ENCODE measurements around the gene RNF149. TPM values are rescaled to one million over a fixed set of nuclear protein-coding genes. Genes with fewer than 3 reads are reported as not detected.
"Not testable (repeated sequence)": the region's sequence is repeated elsewhere in the genome, so short reads cannot be mapped to it uniquely, and the experiment has no call there.

The RNF149 gene
- polyA plus RNA-seq, 6 donors from 2014 or later = 13.2 to 27.1 (median 18.3) TPM

GRCh38 chr2:101325425-101325824 lies 16.9 kb upstream of the RNF149 start:
- Mint-ChIP-seq H3K9me3 (peaks cover 0 to 6% (median 0%) of the 10 kb centered on the region in 7 donors), H3K36me3 (no peaks in the 10 kb centered on the region), H3K27me3 (no peaks in the 10 kb centered on the region), H3K4me3 (no peak overlapping the region), H3K27ac (no peak overlapping the region), H3K4me1 (no peaks in the 10 kb centered on the region)
- no peak for DNase-seq
- ATAC-seq (ENCODE audit: low read depth in 2 of 2) = no peak

DNA sequence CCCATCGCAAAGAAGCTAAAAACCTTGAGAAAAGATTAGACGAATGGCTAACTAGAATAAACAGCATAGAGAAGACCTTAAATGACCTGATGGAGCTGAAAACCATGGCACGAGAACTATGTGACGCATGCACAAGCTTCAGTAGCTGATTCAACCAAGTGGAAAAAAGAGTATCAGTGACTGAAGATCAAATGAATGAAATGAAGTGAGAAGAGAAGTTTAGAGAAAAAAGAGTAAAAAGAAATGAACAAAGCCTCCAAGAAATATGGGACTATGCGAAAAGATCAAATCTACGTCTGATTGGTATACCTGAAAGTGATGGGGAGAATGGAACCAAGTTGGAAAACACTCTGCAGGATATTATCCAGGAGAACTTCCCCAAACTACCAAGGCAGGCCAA lies 8.1 kb upstream of the RNF149 start:
- not testable (repeated sequence) for H3K27ac Mint-ChIP-seq; DNase-seq; H3K4me1 Mint-ChIP-seq; H3K36me3 Mint-ChIP-seq; H3K9me3 Mint-ChIP-seq; ATAC-seq (ENCODE audit: low read depth in 2 of 2); H3K4me3 Mint-ChIP-seq
- peaks cover 4 to 13% (median 8%) of the 10 kb centered on the region in 3 donors for H3K27me3 Mint-ChIP-seq

DNA sequence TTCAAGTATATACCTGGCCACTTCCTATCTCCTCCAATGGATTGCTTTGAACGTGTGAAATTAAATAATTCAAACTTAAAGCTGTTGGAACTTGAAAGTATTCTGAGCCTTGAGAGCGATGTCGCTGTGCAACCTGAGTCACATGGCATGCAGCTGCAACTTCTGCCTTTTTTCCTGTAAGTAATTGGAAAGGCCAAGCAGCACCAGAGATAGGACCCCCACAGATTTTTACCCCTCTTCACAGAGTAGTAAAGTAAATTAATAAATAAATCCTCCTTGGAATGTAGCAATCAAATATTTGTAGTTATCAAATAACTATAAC lies 3.2 kb upstream of the RNF149 start:
- peak overlapping the region in 1 of 6 donors; percentile 17 for H3K27ac Mint-ChIP-seq
- ATAC-seq (ENCODE audit: low read depth in 2 of 2) (no peak), DNase-seq (no peak)
- peak overlapping the region in 2 of 8 donors; percentile 22 to 82 for H3K4me3 Mint-ChIP-seq
- peaks cover 3 to 10% (median 5%) of the 10 kb centered on the region in 3 donors for H3K27me3 Mint-ChIP-seq
- H3K36me3 Mint-ChIP-seq = no peaks in the 10 kb centered on the region
- peaks cover 17 to 39% (median 25%) of the 10 kb centered on the region in 3 donors for H3K4me1 Mint-ChIP-seq
- no peaks in the 10 kb centered on the region for H3K9me3 Mint-ChIP-seq

DNA sequence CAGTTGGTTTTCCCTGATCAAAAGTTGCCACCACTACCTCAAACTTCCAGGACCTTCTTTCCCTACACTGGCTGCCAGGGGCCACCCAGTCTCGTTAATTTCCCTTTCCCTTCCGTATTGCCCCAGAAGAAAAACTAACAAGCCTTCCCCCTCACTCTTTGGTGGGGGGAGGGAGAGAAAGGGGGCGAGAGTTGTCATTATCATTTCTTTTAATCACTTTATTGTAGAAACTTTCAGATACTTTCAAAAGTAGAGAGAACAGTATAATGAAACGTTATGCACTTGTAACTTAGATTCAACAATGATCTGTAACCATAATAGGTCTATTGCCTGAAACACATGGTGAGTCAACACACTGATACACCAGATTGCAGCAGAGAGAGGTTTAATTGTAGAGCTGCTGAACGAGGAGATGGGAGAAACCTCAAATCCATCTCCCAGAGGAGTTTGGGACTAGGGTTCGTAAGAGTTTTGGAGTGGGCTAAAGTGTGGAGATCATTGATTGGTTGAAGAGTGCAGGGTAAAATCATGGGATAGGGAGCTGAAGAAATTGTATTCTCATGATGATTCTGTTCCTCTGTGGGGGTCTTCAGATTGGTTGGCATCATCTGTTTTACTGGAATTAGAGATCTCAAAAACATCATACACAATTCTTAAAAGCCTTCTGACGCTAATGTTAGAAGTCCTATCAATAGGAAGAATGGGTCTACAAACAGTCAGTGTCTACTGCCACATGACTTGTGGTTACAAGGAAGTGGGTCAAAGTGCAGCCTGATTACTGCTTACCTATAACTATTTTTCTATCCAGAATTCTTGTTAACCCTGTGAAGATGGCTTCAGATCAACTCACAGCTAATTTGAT lies 2.6 kb upstream of the RNF149 start:
- H3K27me3 Mint-ChIP-seq = peaks cover 0 to 4% (median 0%) of the 10 kb centered on the region in 3 donors
- H3K27ac Mint-ChIP-seq = peak overlapping the region in 2 of 6 donors; percentile 17 to 56
- no peak for ATAC-seq (ENCODE audit: low read depth in 2 of 2)
- peaks cover 21 to 45% (median 31%) of the 10 kb centered on the region in 3 donors for H3K4me1 Mint-ChIP-seq
- peak overlapping the region in 5 of 8 donors; percentile 10 to 82 (median 55) for H3K4me3 Mint-ChIP-seq
- H3K9me3 Mint-ChIP-seq = no peaks in the 10 kb centered on the region
- H3K36me3 Mint-ChIP-seq = no peaks in the 10 kb centered on the region
- no peak for DNase-seq

GRCh38 chr2:101310090-101310833 lies 1.8 kb upstream of the RNF149 start:
- Mint-ChIP-seq H3K36me3 (no peaks in the 10 kb centered on the region), H3K4me1 (peaks cover 21 to 53% (median 38%) of the 10 kb centered on the region in 3 donors), H3K27ac (peak overlapping the region in 1 of 6 donors; percentile 24), H3K9me3 (no peaks in the 10 kb centered on the region), H3K27me3 (no peaks in the 10 kb centered on the region), H3K4me3 (peak overlapping the region in 6 of 8 donors; percentile 6 to 92 (median 64))
- DNase-seq (no peak), ATAC-seq (ENCODE audit: low read depth in 2 of 2) (no peak)

DNA sequence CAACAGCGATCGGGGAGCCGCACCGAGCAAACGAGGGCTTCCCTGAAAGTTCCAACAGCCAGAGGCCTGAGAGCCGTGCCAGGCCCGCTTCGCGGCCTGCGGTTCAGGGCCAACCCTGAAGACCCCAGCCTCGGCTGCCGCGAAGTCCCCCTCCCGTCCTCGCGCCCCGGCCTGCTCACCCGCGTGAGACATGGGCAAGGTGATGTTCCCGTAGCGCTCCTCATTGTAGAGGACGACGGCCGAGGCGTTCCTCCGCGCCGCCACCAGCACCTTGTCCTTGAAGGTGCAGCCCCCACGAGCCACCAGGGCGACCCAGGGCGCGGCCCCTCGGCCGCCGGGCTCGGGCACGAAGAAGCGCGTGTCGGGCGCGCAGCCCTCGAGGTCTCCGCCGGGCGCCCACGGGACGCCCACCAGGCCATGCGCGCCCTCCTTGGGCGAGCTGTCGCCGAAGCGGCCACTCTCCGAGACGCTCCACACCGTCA lies 510 bp downstream of the RNF149 start:
- ATAC-seq (ENCODE audit: low read depth in 2 of 2) = peak in 1 of 2 donors; percentile 11
- H3K27me3 Mint-ChIP-seq = no peaks in the 10 kb centered on the region
- H3K36me3 Mint-ChIP-seq = no peaks in the 10 kb centered on the region
- peak overlapping the region; percentile 16 to 97 (median 95) for H3K27ac Mint-ChIP-seq
- peaks cover 21 to 64% (median 46%) of the 10 kb centered on the region in 3 donors for H3K4me1 Mint-ChIP-seq
- peak overlapping the region; percentile 77 to 94 (median 90) for H3K4me3 Mint-ChIP-seq
- H3K9me3 Mint-ChIP-seq = no peaks in the 10 kb centered on the region
- no peak for DNase-seq

GRCh38 chr2:101307503-101307902 lies 998 bp downstream of the RNF149 start:
- ATAC-seq (ENCODE audit: low read depth in 2 of 2) = no peak
- H3K4me3 Mint-ChIP-seq = peak overlapping the region; percentile 77 to 94 (median 90)
- peaks cover 21 to 67% (median 49%) of the 10 kb centered on the region in 3 donors for H3K4me1 Mint-ChIP-seq
- no peaks in the 10 kb centered on the region for H3K9me3 Mint-ChIP-seq
- H3K36me3 Mint-ChIP-seq = no peaks in the 10 kb centered on the region
- no peaks in the 10 kb centered on the region for H3K27me3 Mint-ChIP-seq
- no peak for DNase-seq
- H3K27ac Mint-ChIP-seq = peak overlapping the region; percentile 92 to 97 (median 96)

DNA sequence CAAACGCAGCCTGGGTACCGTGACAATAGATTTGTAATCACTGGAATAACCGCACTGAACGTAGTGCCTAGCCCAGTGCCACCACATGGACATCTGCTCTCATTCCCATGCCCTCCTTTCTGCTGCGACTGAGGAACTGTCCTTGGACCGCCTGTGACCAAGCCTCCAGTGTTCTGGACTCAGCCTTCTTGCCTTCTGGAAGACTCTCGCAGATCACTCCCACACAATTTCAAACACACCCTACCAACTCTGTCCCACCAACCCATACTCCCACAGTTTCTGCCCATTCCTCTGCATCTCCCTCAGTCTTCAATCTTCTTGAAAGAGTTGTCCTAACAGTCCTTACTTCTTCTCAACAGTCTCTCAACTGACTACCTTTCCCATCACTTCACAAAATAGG lies 2.1 kb downstream of the RNF149 start:
- H3K4me3 Mint-ChIP-seq = peak overlapping the region; percentile 77 to 94 (median 90)
- no peaks in the 10 kb centered on the region for H3K9me3 Mint-ChIP-seq
- no peaks in the 10 kb centered on the region for H3K27me3 Mint-ChIP-seq
- ATAC-seq (ENCODE audit: low read depth in 2 of 2) (no peak), DNase-seq (no peak)
- H3K36me3 Mint-ChIP-seq = no peaks in the 10 kb centered on the region
- peaks cover 21 to 67% (median 53%) of the 10 kb centered on the region in 3 donors for H3K4me1 Mint-ChIP-seq
- H3K27ac Mint-ChIP-seq = peak overlapping the region; percentile 92 to 97 (median 96)

GRCh38 chr2:101305492-101306078 lies 2.9 kb downstream of the RNF149 start:
- ATAC-seq (ENCODE audit: low read depth in 2 of 2) = no peak
- Mint-ChIP-seq H3K4me3 (peak overlapping the region in 2 of 8 donors; percentile 2 to 35), H3K9me3 (no peaks in the 10 kb centered on the region), H3K4me1 (peaks cover 16 to 67% (median 50%) of the 10 kb centered on the region in 3 donors), H3K27ac (peak overlapping the region in 2 of 6 donors; percentile 7 to 33), H3K27me3 (no peaks in the 10 kb centered on the region), H3K36me3 (no peaks in the 10 kb centered on the region)
- DNase-seq = no peak

DNA sequence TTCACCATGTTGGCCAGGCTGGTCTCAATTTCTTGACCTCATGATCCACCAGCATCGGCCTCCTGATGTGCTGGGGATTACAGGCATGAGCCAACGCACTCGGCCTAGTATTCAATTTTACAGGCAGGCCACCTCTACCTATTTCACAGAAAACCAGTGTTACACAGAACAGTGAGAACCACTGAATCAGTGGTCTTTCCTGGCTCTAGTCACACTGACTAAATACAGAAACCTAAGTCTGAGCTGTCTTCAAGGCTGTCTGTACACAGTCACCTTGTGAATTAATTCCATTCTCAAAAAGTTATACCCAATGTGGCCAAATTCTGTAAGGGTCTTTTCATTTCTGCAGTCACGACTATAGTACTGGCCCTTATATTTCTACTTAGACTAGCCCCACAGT lies 3.5 kb downstream of the RNF149 start:
- Mint-ChIP-seq H3K4me1 (peaks cover 18 to 67% (median 54%) of the 10 kb centered on the region in 3 donors), H3K27me3 (no peaks in the 10 kb centered on the region), H3K27ac (peak overlapping the region in 1 of 6 donors; percentile 10), H3K9me3 (no peaks in the 10 kb centered on the region), H3K36me3 (no peaks in the 10 kb centered on the region), H3K4me3 (peak overlapping the region in 1 of 8 donors; percentile 35)
- ATAC-seq (ENCODE audit: low read depth in 2 of 2) (no peak), DNase-seq (no peak)

GRCh38 chr2:101303688-101304087 lies 4.8 kb downstream of the RNF149 start:
- no peak overlapping the region for H3K4me3 Mint-ChIP-seq
- H3K4me1 Mint-ChIP-seq = peaks cover 22 to 70% (median 62%) of the 10 kb centered on the region in 3 donors
- no peaks in the 10 kb centered on the region for H3K9me3 Mint-ChIP-seq
- ATAC-seq (ENCODE audit: low read depth in 2 of 2) = no peak
- no peaks in the 10 kb centered on the region for H3K27me3 Mint-ChIP-seq
- H3K36me3 Mint-ChIP-seq = peaks cover 0 to 4% of the 10 kb centered on the region in 2 donors
- H3K27ac Mint-ChIP-seq = no peak overlapping the region
- no peak for DNase-seq

GRCh38 chr2:101302016-101302415 lies 6.5 kb downstream of the RNF149 start:
- DNase-seq (no peak), ATAC-seq (ENCODE audit: low read depth in 2 of 2) (no peak)
- H3K36me3 Mint-ChIP-seq = peaks cover 0 to 4% of the 10 kb centered on the region in 2 donors
- H3K4me3 Mint-ChIP-seq = no peak overlapping the region
- no peaks in the 10 kb centered on the region for H3K9me3 Mint-ChIP-seq
- no peak overlapping the region for H3K27ac Mint-ChIP-seq
- H3K27me3 Mint-ChIP-seq = no peaks in the 10 kb centered on the region
- H3K4me1 Mint-ChIP-seq = peaks cover 20 to 71% (median 63%) of the 10 kb centered on the region in 3 donors

GRCh38 chr2:101300836-101301235 lies 7.7 kb downstream of the RNF149 start:
- Mint-ChIP-seq H3K27ac (no peak overlapping the region), H3K9me3 (no peaks in the 10 kb centered on the region), H3K4me1 (peaks cover 18 to 68% (median 57%) of the 10 kb centered on the region in 3 donors), H3K36me3 (peaks cover 0 to 4% of the 10 kb centered on the region in 2 donors), H3K27me3 (no peaks in the 10 kb centered on the region), H3K4me3 (no peak overlapping the region)
- no peak for ATAC-seq (ENCODE audit: low read depth in 2 of 2)
- DNase-seq = no peak

Data from naive B cell (primary cell).